SK-N-SH (cell line): ENCODE results near the gene KCNMB1.

Experiments used
- CHD2 ChIP-seq: fragments of 150-350 bp; IDR thresholded peaks from 2 replicates; pipeline ENCODE4 v1.6.1; 2018; ENCODE audit warnings: low read length; ENCODE audit not compliant: partially characterized antibody
- EP300 ChIP-seq, 2 experiments: IDR thresholded peaks; 2 replicates each; pipeline versions ENCODE4 v1.4.0 to v1.6.1; 2012; ENCODE audit warnings: borderline replicate concordance in 1 of 2, low read depth in 1 of 2, low read length in 1 of 2
- FOXM1 ChIP-seq: IDR thresholded peaks from 2 replicates; pipeline ENCODE4 v1.4.0; 2012; ENCODE audit warnings: low read depth, mild to moderate bottlenecking
- GABPA ChIP-seq: IDR thresholded peaks from 2 replicates; pipeline ENCODE4 v1.4.0; 2012; ENCODE audit warnings: low read depth, mild to moderate bottlenecking
- JUND ChIP-seq: IDR thresholded peaks from 2 replicates; pipeline ENCODE4 v1.4.0; 2012
- POLR2AphosphoS5 ChIP-seq: IDR thresholded peaks from 2 replicates; pipeline ENCODE4 v1.6.1; 2012; ENCODE audit warnings: low read depth, low read length
- SMC3 ChIP-seq: IDR thresholded peaks from 2 replicates; pipeline ENCODE4 v1.6.1; 2012; ENCODE audit warnings: low read depth, low read length, improper control_type of control experiment
- TAF1 ChIP-seq: IDR thresholded peaks from 2 replicates; pipeline ENCODE4 v1.6.1; 2012; ENCODE audit warnings: low read depth, mild to moderate bottlenecking, low read length, moderate library complexity, borderline replicate concordance
- TF ChIP-seq, protein P1 (sequence below): IDR thresholded peaks from 2 replicates; pipeline ENCODE4 v1.4.0; 2012; ENCODE audit warnings: low read depth, borderline replicate concordance
- TF ChIP-seq, protein P2 (sequence below): fragments of 200-600 bp; sonication (generic); IDR thresholded peaks from 2 replicates; pipeline ENCODE4 v1.6.1; 2017; ENCODE audit warnings: antibody characterized with exemption, mild to moderate bottlenecking, moderate library complexity
- TF ChIP-seq, protein P3 (sequence below): IDR thresholded peaks from 2 replicates; pipeline ENCODE4 v1.6.1; 2012; ENCODE audit warnings: mild to moderate bottlenecking, low read depth, low read length, moderate library complexity

DNA sequence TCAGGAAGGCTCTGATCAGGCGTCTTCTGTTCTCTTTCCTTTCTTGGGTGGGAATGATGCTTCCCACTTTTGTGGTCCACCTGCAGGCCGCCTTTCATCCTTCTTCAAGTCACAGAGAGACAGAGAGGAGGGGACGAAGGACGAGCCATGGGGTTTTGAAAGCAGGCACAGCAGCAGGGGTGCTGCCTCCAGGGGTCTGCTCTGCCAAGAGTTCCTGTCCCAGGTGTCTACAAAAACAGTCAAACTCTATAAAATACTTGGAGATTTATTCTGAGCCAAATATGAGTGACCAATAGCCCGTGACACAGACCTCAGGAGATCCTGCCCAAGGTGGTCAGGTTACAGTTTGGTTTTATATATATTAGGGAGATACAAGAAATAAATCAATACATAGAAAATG, 57.1 kb downstream of the KCNMB1 start:
- TF ChIP-seq, protein P1, sequence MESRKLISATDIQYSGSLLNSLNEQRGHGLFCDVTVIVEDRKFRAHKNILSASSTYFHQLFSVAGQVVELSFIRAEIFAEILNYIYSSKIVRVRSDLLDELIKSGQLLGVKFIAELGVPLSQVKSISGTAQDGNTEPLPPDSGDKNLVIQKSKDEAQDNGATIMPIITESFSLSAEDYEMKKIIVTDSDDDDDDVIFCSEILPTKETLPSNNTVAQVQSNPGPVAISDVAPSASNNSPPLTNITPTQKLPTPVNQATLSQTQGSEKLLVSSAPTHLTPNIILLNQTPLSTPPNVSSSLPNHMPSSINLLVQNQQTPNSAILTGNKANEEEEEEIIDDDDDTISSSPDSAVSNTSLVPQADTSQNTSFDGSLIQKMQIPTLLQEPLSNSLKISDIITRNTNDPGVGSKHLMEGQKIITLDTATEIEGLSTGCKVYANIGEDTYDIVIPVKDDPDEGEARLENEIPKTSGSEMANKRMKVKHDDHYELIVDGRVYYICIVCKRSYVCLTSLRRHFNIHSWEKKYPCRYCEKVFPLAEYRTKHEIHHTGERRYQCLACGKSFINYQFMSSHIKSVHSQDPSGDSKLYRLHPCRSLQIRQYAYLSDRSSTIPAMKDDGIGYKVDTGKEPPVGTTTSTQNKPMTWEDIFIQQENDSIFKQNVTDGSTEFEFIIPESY, result no peak
- TF ChIP-seq, protein P2, sequence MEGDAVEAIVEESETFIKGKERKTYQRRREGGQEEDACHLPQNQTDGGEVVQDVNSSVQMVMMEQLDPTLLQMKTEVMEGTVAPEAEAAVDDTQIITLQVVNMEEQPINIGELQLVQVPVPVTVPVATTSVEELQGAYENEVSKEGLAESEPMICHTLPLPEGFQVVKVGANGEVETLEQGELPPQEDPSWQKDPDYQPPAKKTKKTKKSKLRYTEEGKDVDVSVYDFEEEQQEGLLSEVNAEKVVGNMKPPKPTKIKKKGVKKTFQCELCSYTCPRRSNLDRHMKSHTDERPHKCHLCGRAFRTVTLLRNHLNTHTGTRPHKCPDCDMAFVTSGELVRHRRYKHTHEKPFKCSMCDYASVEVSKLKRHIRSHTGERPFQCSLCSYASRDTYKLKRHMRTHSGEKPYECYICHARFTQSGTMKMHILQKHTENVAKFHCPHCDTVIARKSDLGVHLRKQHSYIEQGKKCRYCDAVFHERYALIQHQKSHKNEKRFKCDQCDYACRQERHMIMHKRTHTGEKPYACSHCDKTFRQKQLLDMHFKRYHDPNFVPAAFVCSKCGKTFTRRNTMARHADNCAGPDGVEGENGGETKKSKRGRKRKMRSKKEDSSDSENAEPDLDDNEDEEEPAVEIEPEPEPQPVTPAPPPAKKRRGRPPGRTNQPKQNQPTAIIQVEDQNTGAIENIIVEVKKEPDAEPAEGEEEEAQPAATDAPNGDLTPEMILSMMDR, result no peak
- TF ChIP-seq CHD2 (no peak), FOXM1 (no peak), SMC3 (no peak), POLR2AphosphoS5 (no peak), JUND (no peak), TAF1 (no peak), EP300 (IDR thresholded peaks at IDR 0.05; ENCODE audit: borderline replicate concordance in 1 of 2, low read depth in 1 of 2, low read length in 1 of 2) (no peak), GABPA (no peak)
- TF ChIP-seq, protein P3, sequence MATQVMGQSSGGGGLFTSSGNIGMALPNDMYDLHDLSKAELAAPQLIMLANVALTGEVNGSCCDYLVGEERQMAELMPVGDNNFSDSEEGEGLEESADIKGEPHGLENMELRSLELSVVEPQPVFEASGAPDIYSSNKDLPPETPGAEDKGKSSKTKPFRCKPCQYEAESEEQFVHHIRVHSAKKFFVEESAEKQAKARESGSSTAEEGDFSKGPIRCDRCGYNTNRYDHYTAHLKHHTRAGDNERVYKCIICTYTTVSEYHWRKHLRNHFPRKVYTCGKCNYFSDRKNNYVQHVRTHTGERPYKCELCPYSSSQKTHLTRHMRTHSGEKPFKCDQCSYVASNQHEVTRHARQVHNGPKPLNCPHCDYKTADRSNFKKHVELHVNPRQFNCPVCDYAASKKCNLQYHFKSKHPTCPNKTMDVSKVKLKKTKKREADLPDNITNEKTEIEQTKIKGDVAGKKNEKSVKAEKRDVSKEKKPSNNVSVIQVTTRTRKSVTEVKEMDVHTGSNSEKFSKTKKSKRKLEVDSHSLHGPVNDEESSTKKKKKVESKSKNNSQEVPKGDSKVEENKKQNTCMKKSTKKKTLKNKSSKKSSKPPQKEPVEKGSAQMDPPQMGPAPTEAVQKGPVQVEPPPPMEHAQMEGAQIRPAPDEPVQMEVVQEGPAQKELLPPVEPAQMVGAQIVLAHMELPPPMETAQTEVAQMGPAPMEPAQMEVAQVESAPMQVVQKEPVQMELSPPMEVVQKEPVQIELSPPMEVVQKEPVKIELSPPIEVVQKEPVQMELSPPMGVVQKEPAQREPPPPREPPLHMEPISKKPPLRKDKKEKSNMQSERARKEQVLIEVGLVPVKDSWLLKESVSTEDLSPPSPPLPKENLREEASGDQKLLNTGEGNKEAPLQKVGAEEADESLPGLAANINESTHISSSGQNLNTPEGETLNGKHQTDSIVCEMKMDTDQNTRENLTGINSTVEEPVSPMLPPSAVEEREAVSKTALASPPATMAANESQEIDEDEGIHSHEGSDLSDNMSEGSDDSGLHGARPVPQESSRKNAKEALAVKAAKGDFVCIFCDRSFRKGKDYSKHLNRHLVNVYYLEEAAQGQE, result no peak
